ENCODE measurements around the gene DYNC2H1. TPM values are rescaled to one million over a fixed set of nuclear protein-coding genes. Genes with fewer than 3 reads are reported as not detected.

Gene DYNC2H1
- total and polyA plus RNA-seq, 8 donors: 1.2 to 63.7 (median 14.4) TPM

GRCh38 chr11:103358251-103358650 lies 249.0 kb downstream of the DYNC2H1 start:
- intact Hi-C loops (cut with DNase I; ENCODE audit: low total_unique reads): no loop called here
- Histone ChIP-seq H3K9me3 (no peaks in the 10 kb centered on the region), H3K4me3 (no peak overlapping the region), H3K36me3 (peaks cover 0 to 9% (median 4%) of the 10 kb centered on the region in 4 donors), H3K4me1 (no peaks in the 10 kb centered on the region), H3K27ac (no peak overlapping the region), H3K27me3 (no peaks in the 10 kb centered on the region)
- 94 to 100% (median 98%) methylated on average over 2 of the region's 2 CpGs for WGBS, 5 donors
- no peak for DNase-seq
- TF ChIP-seq POLR2AphosphoS5 (IDR thresholded peaks at IDR 0.05): no peak
- no peak for TF ChIP-seq POLR2A (IDR thresholded peaks at IDR 0.05)
- no peak for TF ChIP-seq EP300 (IDR thresholded peaks at IDR 0.05)

GRCh38 chr11:103359216-103359615 lies 250.0 kb downstream of the DYNC2H1 start:
- Histone ChIP-seq H3K27ac (no peak overlapping the region), H3K9me3 (no peaks in the 10 kb centered on the region), H3K36me3 (peaks cover 0 to 9% (median 4%) of the 10 kb centered on the region in 4 donors), H3K4me1 (no peaks in the 10 kb centered on the region), H3K27me3 (no peaks in the 10 kb centered on the region), H3K4me3 (no peak overlapping the region)
- DNase-seq: no peak
- 77 to 87% (median 81%) methylated on average over 4 of the region's 4 CpGs for WGBS, 5 donors
- TF ChIP-seq POLR2AphosphoS5 (IDR thresholded peaks at IDR 0.05): no peak
- TF ChIP-seq CTCF (IDR thresholded peaks at IDR 0.05): no peak
- no peak for TF ChIP-seq POLR2A (IDR thresholded peaks at IDR 0.05)
- no peak for TF ChIP-seq EP300 (IDR thresholded peaks at IDR 0.05)
- intact Hi-C loops (cut with DNase I; ENCODE audit: low total_unique reads): no loop called here

GRCh38 chr11:103364687-103365086 lies 255.5 kb downstream of the DYNC2H1 start:
- Histone ChIP-seq H3K4me3 (no peak overlapping the region), H3K36me3 (peaks cover 0 to 17% (median 4%) of the 10 kb centered on the region in 4 donors), H3K9me3 (no peaks in the 10 kb centered on the region), H3K27ac (no peak overlapping the region), H3K4me1 (no peaks in the 10 kb centered on the region), H3K27me3 (no peaks in the 10 kb centered on the region)
- intact Hi-C loops (cut with DNase I; ENCODE audit: low total_unique reads): no loop called here
- TF ChIP-seq CTCF (IDR thresholded peaks at IDR 0.05) (no peak), POLR2A (IDR thresholded peaks at IDR 0.05) (no peak), EP300 (IDR thresholded peaks at IDR 0.05) (no peak), POLR2AphosphoS5 (IDR thresholded peaks at IDR 0.05) (no peak)
- DNase-seq: no peak
- WGBS, 5 donors: 50 to 88% (median 59%) methylated on average over 1 of the region's 1 CpG

GRCh38 chr11:103367650-103368049 lies 258.4 kb downstream of the DYNC2H1 start:
- 64 to 87% (median 76%) methylated on average over 3 of the region's 3 CpGs for WGBS, 5 donors
- DNase-seq: no peak
- Histone ChIP-seq H3K4me3 (no peak overlapping the region), H3K27me3 (no peaks in the 10 kb centered on the region), H3K36me3 (peaks cover 0 to 20% (median 6%) of the 10 kb centered on the region in 4 donors), H3K4me1 (no peaks in the 10 kb centered on the region), H3K27ac (no peak overlapping the region), H3K9me3 (no peaks in the 10 kb centered on the region)
- intact Hi-C loops (cut with DNase I; ENCODE audit: low total_unique reads): no loop called here
- TF ChIP-seq POLR2AphosphoS5 (IDR thresholded peaks at IDR 0.05) (no peak), EP300 (IDR thresholded peaks at IDR 0.05) (no peak)

- Histone ChIP-seq H3K36me3 (peaks cover 0 to 20% (median 6%) of the 10 kb centered on the region in 4 donors), H3K27ac (no peak overlapping the region), H3K27me3 (no peaks in the 10 kb centered on the region), H3K4me1 (no peaks in the 10 kb centered on the region), H3K9me3 (no peaks in the 10 kb centered on the region), H3K4me3 (no peak overlapping the region)
- TF ChIP-seq CTCF (IDR thresholded peaks at IDR 0.05) (no peak), POLR2AphosphoS5 (IDR thresholded peaks at IDR 0.05) (no peak), POLR2A (IDR thresholded peaks at IDR 0.05) (no peak), EP300 (IDR thresholded peaks at IDR 0.05) (no peak)
- intact Hi-C loops (cut with DNase I; ENCODE audit: low total_unique reads): no loop called here
- DNase-seq: no peak
- WGBS, 5 donors: 68 to 82% (median 70%) methylated on average over 1 of the region's 1 CpG
Measured at GRCh38 chr11:103368145-103368544, 258.9 kb downstream of the DYNC2H1 start.
